ENCODE results near the gene TCOF1.

The TCOF1 gene, protein sequence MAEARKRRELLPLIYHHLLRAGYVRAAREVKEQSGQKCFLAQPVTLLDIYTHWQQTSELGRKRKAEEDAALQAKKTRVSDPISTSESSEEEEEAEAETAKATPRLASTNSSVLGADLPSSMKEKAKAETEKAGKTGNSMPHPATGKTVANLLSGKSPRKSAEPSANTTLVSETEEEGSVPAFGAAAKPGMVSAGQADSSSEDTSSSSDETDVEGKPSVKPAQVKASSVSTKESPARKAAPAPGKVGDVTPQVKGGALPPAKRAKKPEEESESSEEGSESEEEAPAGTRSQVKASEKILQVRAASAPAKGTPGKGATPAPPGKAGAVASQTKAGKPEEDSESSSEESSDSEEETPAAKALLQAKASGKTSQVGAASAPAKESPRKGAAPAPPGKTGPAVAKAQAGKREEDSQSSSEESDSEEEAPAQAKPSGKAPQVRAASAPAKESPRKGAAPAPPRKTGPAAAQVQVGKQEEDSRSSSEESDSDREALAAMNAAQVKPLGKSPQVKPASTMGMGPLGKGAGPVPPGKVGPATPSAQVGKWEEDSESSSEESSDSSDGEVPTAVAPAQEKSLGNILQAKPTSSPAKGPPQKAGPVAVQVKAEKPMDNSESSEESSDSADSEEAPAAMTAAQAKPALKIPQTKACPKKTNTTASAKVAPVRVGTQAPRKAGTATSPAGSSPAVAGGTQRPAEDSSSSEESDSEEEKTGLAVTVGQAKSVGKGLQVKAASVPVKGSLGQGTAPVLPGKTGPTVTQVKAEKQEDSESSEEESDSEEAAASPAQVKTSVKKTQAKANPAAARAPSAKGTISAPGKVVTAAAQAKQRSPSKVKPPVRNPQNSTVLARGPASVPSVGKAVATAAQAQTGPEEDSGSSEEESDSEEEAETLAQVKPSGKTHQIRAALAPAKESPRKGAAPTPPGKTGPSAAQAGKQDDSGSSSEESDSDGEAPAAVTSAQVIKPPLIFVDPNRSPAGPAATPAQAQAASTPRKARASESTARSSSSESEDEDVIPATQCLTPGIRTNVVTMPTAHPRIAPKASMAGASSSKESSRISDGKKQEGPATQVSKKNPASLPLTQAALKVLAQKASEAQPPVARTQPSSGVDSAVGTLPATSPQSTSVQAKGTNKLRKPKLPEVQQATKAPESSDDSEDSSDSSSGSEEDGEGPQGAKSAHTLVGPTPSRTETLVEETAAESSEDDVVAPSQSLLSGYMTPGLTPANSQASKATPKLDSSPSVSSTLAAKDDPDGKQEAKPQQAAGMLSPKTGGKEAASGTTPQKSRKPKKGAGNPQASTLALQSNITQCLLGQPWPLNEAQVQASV (N-terminal part only)

DNA sequence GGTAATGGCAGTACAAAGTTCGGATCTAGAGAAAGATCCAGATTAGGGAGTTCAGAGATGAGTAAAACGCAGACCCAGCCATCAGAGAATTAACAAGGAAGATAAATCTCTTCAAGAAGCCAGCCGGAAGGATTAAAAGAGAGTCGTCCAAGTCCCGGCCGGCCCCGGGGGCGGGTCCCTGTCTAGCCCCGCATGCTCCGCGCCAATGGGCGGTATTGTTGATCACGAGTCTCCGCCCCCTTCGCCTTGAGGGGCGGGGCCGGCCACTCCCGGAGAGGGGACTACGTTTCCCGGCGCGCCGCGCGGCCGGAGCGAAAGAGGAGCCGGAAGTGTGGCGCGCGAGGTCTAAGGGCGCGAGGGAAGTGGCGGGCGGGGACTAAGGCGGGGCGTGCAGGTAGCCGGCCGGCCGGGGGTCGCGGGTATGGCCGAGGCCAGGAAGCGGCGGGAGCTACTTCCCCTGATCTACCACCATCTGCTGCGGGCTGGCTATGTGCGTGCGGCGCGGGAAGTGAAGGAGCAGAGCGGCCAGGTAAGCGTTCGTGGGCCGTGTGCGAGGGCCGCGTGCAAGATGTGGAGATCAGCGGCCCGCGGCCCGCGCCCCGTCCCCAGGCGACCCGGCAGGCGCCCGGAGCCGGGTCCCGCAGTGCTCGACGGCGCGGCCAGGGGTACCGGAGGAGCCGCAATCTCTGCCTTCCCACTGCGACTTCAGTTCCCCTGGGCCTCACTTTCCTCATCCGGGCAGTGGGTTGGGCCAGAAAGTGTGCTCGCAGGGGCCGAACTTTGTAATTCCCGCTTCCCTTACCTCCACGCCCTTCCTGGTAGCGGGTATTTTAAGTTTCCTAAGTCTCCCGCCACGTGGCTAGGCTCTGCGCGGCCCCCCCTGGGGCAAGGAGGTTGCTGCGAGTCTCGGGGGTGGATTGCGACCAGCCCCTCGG lies at the start of gene TCOF1:
TCOF1 (plus strand) TSS at position 372 of the 935 bp plus-strand sequence; CDS start at position 422, 50 bp downstream.
- peak within 1 kb of the TSS; percentile 91 for H3K4me3 ChIP-seq (ENCODE audit: low read depth, low read length)
- DNase-seq (ENCODE audit: low read depth): peak; percentile 79
- TF ChIP-seq, protein P1, sequence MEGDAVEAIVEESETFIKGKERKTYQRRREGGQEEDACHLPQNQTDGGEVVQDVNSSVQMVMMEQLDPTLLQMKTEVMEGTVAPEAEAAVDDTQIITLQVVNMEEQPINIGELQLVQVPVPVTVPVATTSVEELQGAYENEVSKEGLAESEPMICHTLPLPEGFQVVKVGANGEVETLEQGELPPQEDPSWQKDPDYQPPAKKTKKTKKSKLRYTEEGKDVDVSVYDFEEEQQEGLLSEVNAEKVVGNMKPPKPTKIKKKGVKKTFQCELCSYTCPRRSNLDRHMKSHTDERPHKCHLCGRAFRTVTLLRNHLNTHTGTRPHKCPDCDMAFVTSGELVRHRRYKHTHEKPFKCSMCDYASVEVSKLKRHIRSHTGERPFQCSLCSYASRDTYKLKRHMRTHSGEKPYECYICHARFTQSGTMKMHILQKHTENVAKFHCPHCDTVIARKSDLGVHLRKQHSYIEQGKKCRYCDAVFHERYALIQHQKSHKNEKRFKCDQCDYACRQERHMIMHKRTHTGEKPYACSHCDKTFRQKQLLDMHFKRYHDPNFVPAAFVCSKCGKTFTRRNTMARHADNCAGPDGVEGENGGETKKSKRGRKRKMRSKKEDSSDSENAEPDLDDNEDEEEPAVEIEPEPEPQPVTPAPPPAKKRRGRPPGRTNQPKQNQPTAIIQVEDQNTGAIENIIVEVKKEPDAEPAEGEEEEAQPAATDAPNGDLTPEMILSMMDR (IDR thresholded peaks at IDR 0.05; ENCODE audit: low read depth, low read length, missing control alignments): no peak

DNA sequence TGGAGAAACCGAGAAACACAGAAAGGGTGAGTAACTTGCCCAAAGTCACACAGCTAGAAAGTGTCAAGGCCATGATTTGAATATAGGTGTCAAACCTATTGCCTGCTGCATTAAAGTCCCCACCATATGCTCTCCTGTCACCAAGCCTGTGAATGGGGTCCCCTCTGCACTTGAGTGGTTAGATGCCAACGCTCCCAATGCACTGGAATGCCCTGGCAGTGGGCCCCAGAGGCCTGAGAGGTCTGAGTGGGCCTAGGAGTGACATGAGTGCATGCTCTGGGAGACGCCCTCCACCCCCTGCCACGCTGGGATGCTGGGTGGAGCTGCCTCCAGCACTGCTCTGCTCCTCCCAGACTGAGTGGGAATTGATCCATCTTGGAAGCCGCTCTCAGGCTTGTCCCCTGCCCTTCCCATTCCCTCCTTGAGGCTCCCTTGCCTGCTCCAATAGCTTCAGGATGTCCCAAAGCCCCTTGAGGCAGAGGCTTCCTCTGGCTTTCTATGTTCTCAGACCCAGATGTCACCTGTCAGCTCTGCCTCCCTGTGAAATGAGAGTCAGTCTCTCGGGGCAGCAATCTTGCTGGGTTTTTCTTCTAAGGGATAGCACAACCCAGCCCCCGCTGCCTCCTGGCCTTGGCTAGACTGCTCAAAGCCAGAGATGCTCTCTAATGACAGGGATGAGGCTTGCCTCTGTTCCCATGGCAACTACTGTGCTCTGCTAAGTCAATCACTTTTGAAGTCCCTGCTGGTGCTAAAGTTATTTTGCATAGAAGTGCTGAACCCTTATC lies 48.2 kb upstream of the TCOF1 start:
- TF ChIP-seq, protein P1 (IDR thresholded peaks at IDR 0.05; ENCODE audit: low read depth, low read length, missing control alignments): no peak
- DNase-seq (ENCODE audit: low read depth): no peak
- no peak overlapping the region for H3K4me3 ChIP-seq (ENCODE audit: low read depth, low read length)

DNA sequence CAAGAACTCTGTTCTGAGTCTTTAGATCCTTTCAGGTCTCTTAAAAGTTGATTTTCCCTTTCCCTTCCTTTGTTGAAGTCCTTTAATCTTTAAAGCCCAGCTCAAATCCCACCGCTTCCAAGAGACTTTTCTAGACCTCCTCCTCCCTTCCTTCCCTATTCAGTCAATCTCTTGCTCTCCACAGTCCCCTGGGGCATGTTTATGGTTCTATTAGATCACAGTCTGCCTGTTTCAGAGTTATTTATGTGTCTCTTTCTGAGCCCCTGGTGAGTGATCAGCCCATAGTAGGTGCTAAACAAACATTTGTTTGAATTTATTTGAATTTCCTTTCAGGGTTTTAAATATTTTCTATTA lies 47.6 kb upstream of the TCOF1 start:
- H3K4me3 ChIP-seq (ENCODE audit: low read depth, low read length): no peak overlapping the region
- DNase-seq (ENCODE audit: low read depth): no peak

DNA sequence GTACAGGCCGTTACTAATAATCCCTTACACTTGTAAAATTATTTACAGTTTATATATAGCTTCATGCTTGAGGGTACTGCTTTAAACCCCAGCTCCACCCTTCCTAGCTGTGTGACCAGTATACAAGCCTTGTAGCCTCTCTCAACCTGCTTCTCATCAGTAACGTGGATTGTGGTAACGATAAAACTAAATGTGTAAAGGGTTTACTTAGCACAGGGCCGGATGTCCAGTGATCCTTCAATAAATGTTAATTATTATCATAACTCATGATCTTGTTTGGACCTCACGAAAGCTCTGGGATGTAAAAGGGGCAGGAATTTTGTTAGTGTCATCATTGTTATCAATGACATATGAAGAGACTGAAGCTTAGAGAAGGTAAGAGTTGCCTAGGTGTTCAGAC lies 47.3 kb upstream of the TCOF1 start:
- H3K4me3 ChIP-seq (ENCODE audit: low read depth, low read length): no peak overlapping the region
- TF ChIP-seq, protein P1 (IDR thresholded peaks at IDR 0.05; ENCODE audit: low read depth, low read length, missing control alignments): no peak
- no peak for DNase-seq (ENCODE audit: low read depth)

More for the DNA sequence above, 47.6 kb upstream of the TCOF1 start:
- TF ChIP-seq, protein P1 (IDR thresholded peaks at IDR 0.05; ENCODE audit: low read depth, low read length, missing control alignments): no peak

DNA sequence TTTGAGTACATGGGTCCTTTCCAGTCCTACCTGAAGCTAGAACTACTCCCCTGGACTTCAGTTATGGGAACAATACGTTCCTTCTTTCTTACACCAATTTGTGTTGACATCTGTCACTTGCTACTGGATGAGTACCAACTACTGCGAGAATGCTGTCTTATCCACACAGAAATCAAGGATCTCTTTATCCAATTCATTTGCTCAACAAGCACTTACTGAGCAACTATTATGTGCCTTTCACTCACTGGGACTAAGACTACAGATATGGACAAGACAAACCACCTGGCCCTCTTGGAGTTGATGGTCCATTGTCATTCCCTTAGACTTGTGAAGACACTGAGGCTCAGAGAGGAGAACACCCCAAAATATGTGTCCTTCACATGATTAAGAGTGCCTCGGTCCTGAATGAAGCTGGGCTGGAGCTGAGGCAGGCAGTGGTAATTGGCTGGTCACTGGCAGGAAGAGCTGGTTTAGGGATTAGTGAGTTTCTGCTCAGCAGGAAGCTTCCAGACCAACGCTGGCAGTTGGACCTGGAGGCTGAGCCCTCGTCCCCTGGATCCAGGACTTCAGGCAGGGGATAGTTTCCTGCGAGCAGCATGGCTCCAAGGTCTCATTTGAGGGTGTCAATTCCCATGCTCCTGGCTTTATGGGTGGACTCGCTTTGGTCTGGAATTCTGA lies 46.3 kb upstream of the TCOF1 start:
- DNase-seq (ENCODE audit: low read depth): no peak
- H3K4me3 ChIP-seq (ENCODE audit: low read depth, low read length): no peak overlapping the region
- TF ChIP-seq, protein P1 (IDR thresholded peaks at IDR 0.05; ENCODE audit: low read depth, low read length, missing control alignments): no peak
